Neutrophil (primary cell): Measurements from ENCODE around the gene IL18R1.

Experiments used
- H3K27ac ChIP-seq: fragments of 200-600 bp; sonication (generic); 2 replicates; pipeline ENCODE4 v1.5.1; 2016; ENCODE audit warnings: mild to moderate bottlenecking, moderate library complexity
- H3K27me3 ChIP-seq: fragments of 200-600 bp; sonication (generic); 2 replicates; pipeline ENCODE4 v1.6.0; 2016; ENCODE audit warnings: mild to moderate bottlenecking
- H3K36me3 ChIP-seq: fragments of 200-600 bp; sonication (generic); 2 replicates; pipeline ENCODE4 v1.5.1; 2017
- H3K4me1 ChIP-seq, 2 experiments: fragments of 200-600 bp in 1 of 2; sonication (generic) in 1 of 2; 1 replicate in 1 of 2; 2 replicates in 1 of 2; pipeline versions ENCODE4 v1.5.1 to v1.6.1; 2013 to 2016; ENCODE audit warnings: low read depth in 1 of 2, low read length in 1 of 2, mild to moderate bottlenecking in 1 of 2, moderate library complexity in 1 of 2; ENCODE audit not compliant: control insufficient read depth in 1 of 2, insufficient read depth in 1 of 2
- H3K4me3 ChIP-seq, 2 experiments: fragments of 200-600 bp in 1 of 2; sonication (generic) in 1 of 2; 1 replicate in 1 of 2; 2 replicates in 1 of 2; pipeline ENCODE4 v1.5.1; 2013 to 2016; ENCODE audit warnings: low read depth in 1 of 2, low read length in 1 of 2, mild to moderate bottlenecking in 1 of 2, moderate library complexity in 1 of 2
- H3K9me3 ChIP-seq: fragments of 200-600 bp; sonication (generic); 2 replicates; pipeline ENCODE4 v1.5.1; 2016
- CTCF ChIP-seq: fragments of 200-600 bp; sonication (generic); IDR thresholded peaks from 2 replicates; pipeline ENCODE4 v1.5.1; 2016; ENCODE audit warnings: antibody characterized with exemption

IL18R1 gene

GRCh38 chr2:102385522-102385921, 29.9 kb downstream of the IL18R1 start:
- Histone ChIP-seq H3K4me3 (no peak overlapping the region), H3K36me3 (peaks cover 63% of the 10 kb centered on the region), H3K4me1 (no peaks in the 10 kb centered on the region), H3K9me3 (no peaks in the 10 kb centered on the region), H3K27ac (no peak overlapping the region), H3K27me3 (no peaks in the 10 kb centered on the region)
- no peak for TF ChIP-seq CTCF

GRCh38 chr2:102386004-102386403, 30.4 kb downstream of the IL18R1 start:
- Histone ChIP-seq H3K9me3 (no peaks in the 10 kb centered on the region), H3K36me3 (peaks cover 64% of the 10 kb centered on the region), H3K4me3 (no peak overlapping the region), H3K4me1 (no peaks in the 10 kb centered on the region), H3K27ac (no peak overlapping the region), H3K27me3 (no peaks in the 10 kb centered on the region)
- TF ChIP-seq CTCF, result no peak

GRCh38 chr2:102386867-102387541, 31.4 kb downstream of the IL18R1 start:
- H3K9me3 ChIP-seq, result no peaks in the 10 kb centered on the region
- TF ChIP-seq CTCF, result no peak
- peaks cover 60% of the 10 kb centered on the region for H3K36me3 ChIP-seq
- H3K27ac ChIP-seq, result no peak overlapping the region
- no peaks in the 10 kb centered on the region for H3K27me3 ChIP-seq
- no peaks in the 10 kb centered on the region for H3K4me1 ChIP-seq
- no peak overlapping the region for H3K4me3 ChIP-seq

- Histone ChIP-seq H3K4me3 (no peak overlapping the region), H3K4me1 (no peaks in the 10 kb centered on the region), H3K9me3 (no peaks in the 10 kb centered on the region), H3K27ac (no peak overlapping the region), H3K27me3 (no peaks in the 10 kb centered on the region), H3K36me3 (peaks cover 58% of the 10 kb centered on the region)
- TF ChIP-seq CTCF, result no peak
Measured at GRCh38 chr2:102387763-102388546, 32.4 kb downstream of the IL18R1 start.

DNA sequence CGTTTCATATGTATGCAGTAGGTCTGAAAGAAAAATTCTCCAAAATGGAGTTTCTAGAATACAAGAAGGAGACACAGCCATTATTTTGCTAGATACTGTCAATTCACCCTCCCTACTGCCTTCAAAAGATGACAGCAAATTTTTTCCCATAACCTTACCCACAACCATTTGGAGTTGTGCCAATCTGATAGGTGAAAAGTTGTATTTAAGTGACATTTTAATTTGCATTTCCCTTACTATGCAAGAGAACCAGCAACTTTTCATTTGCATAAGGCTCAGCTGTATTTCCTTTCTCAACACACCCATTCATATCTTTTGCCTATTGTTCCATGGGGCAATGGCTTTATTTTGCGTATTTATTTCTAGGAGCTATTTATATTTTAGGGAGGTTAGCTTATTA, 36.0 kb downstream of the IL18R1 start:
- no peaks in the 10 kb centered on the region for H3K27me3 ChIP-seq
- H3K4me1 ChIP-seq, result no peaks in the 10 kb centered on the region
- H3K4me3 ChIP-seq, result no peak overlapping the region
- H3K27ac ChIP-seq, result no peak overlapping the region
- H3K9me3 ChIP-seq, result no peaks in the 10 kb centered on the region
- TF ChIP-seq CTCF, result no peak
- H3K36me3 ChIP-seq, result peaks cover 39% of the 10 kb centered on the region
